Measurements from ENCODE around the gene P2RY13.

Gene P2RY13

GRCh38 chr3:151290673-151291072 is 38.7 kb downstream of the P2RY13 start (continued):
- TF ChIP-seq, protein P1, sequence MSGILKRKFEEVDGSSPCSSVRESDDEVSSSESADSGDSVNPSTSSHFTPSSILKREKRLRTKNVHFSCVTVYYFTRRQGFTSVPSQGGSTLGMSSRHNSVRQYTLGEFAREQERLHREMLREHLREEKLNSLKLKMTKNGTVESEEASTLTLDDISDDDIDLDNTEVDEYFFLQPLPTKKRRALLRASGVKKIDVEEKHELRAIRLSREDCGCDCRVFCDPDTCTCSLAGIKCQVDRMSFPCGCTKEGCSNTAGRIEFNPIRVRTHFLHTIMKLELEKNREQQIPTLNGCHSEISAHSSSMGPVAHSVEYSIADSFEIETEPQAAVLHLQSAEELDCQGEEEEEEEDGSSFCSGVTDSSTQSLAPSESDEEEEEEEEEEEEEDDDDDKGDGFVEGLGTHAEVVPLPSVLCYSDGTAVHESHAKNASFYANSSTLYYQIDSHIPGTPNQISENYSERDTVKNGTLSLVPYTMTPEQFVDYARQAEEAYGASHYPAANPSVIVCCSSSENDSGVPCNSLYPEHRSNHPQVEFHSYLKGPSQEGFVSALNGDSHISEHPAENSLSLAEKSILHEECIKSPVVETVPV (CRISPR knock-in tag; IDR thresholded peaks at IDR 0.05), result no peak
- TF ChIP-seq ZNF565 (CRISPR knock-in tag; conservative IDR thresholded peaks at IDR 0.05; ENCODE audit: low read depth), result no peak
- TF ChIP-seq TOX (CRISPR knock-in tag; IDR thresholded peaks at IDR 0.05; ENCODE audit: borderline replicate concordance), result no peak
- no peak for TF ChIP-seq ZC3H10 (CRISPR knock-in tag; IDR thresholded peaks at IDR 0.05)

- ATAC-seq, result no peak
- no peak for TF ChIP-seq ZNF565 (CRISPR knock-in tag; conservative IDR thresholded peaks at IDR 0.05; ENCODE audit: low read depth)
Observed at GRCh38 chr3:151289445-151289844, 39.9 kb downstream of the P2RY13 start.

DNA sequence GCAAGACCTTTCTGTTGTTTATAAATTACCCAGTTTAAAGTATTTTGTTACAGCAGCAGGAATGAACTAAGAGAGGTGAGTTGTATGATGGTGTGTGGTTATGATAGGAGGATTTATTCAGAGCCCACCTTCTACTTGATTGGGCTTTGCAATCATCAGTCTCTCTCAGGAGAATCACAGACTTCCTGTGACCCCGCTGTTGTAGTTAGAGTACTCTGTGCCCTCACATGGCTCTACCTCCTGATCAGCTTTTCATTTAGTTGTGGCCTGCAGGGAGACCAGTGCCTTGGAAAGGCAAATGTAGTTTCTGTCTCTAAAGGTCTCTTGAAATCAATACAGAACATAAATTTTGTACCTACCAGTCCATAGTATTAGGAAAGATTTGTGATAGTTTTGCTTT is 43.4 kb downstream of the P2RY13 start:
- no peak for TF ChIP-seq ESRRG (CRISPR knock-in tag; IDR thresholded peaks at IDR 0.05)
- TF ChIP-seq ISL1 (CRISPR knock-in tag; IDR thresholded peaks at IDR 0.05), result no peak
- no peak for TF ChIP-seq ZC3H10 (CRISPR knock-in tag; IDR thresholded peaks at IDR 0.05)
- TF ChIP-seq, protein P2, sequence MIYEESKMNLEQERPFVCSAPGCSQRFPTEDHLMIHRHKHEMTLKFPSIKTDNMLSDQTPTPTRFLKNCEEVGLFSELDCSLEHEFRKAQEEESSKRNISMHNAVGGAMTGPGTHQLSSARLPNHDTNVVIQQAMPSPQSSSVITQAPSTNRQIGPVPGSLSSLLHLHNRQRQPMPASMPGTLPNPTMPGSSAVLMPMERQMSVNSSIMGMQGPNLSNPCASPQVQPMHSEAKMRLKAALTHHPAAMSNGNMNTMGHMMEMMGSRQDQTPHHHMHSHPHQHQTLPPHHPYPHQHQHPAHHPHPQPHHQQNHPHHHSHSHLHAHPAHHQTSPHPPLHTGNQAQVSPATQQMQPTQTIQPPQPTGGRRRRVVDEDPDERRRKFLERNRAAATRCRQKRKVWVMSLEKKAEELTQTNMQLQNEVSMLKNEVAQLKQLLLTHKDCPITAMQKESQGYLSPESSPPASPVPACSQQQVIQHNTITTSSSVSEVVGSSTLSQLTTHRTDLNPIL (CRISPR knock-in tag; IDR thresholded peaks at IDR 0.05; ENCODE audit: low read depth), result no peak
- TF ChIP-seq, protein P1 (CRISPR knock-in tag; IDR thresholded peaks at IDR 0.05), result no peak
- TF ChIP-seq RARB (CRISPR knock-in tag; IDR thresholded peaks at IDR 0.05), result no peak
- no peak for TF ChIP-seq GLIS3 (CRISPR knock-in tag; IDR thresholded peaks at IDR 0.05)
- no peak for TF ChIP-seq TCF4 (CRISPR knock-in tag; IDR thresholded peaks at IDR 0.05; ENCODE audit: borderline replicate concordance)
- no peak for TF ChIP-seq PATZ1 (CRISPR knock-in tag; IDR thresholded peaks at IDR 0.05; ENCODE audit: borderline replicate concordance)
- no peak for TF ChIP-seq ZNF70 (CRISPR knock-in tag; IDR thresholded peaks at IDR 0.05)
- no peak for TF ChIP-seq PPARA (CRISPR knock-in tag; IDR thresholded peaks at IDR 0.05; ENCODE audit: borderline replicate concordance)
- no peak for TF ChIP-seq ZNF8 (CRISPR knock-in tag; IDR thresholded peaks at IDR 0.05)
- TF ChIP-seq ZFP3 (CRISPR knock-in tag; IDR thresholded peaks at IDR 0.05), result no peak
- TF ChIP-seq SNAI2 (CRISPR knock-in tag; IDR thresholded peaks at IDR 0.05), result no peak
- TF ChIP-seq, protein P3, sequence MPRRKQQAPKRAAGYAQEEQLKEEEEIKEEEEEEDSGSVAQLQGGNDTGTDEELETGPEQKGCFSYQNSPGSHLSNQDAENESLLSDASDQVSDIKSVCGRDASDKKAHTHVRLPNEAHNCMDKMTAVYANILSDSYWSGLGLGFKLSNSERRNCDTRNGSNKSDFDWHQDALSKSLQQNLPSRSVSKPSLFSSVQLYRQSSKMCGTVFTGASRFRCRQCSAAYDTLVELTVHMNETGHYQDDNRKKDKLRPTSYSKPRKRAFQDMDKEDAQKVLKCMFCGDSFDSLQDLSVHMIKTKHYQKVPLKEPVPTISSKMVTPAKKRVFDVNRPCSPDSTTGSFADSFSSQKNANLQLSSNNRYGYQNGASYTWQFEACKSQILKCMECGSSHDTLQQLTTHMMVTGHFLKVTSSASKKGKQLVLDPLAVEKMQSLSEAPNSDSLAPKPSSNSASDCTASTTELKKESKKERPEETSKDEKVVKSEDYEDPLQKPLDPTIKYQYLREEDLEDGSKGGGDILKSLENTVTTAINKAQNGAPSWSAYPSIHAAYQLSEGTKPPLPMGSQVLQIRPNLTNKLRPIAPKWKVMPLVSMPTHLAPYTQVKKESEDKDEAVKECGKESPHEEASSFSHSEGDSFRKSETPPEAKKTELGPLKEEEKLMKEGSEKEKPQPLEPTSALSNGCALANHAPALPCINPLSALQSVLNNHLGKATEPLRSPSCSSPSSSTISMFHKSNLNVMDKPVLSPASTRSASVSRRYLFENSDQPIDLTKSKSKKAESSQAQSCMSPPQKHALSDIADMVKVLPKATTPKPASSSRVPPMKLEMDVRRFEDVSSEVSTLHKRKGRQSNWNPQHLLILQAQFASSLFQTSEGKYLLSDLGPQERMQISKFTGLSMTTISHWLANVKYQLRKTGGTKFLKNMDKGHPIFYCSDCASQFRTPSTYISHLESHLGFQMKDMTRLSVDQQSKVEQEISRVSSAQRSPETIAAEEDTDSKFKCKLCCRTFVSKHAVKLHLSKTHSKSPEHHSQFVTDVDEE (CRISPR knock-in tag; IDR thresholded peaks at IDR 0.05), result no peak
- no peak for TF ChIP-seq ZFP30 (CRISPR knock-in tag; IDR thresholded peaks at IDR 0.05)
- TF ChIP-seq CSDC2 (CRISPR knock-in tag; IDR thresholded peaks at IDR 0.05), result no peak
- ATAC-seq, result no peak

GRCh38 chr3:151283907-151284461 is 45.4 kb downstream of the P2RY13 start:
- TF ChIP-seq ZFP30 (CRISPR knock-in tag; IDR thresholded peaks at IDR 0.05), result no peak
- TF ChIP-seq, protein P1 (CRISPR knock-in tag; IDR thresholded peaks at IDR 0.05), result no peak
- no peak for TF ChIP-seq OSR1 (CRISPR knock-in tag; IDR thresholded peaks at IDR 0.05)
- TF ChIP-seq GLIS3 (CRISPR knock-in tag; IDR thresholded peaks at IDR 0.05), result no peak
- TF ChIP-seq, protein P3 (CRISPR knock-in tag; IDR thresholded peaks at IDR 0.05), result no peak
- no peak for TF ChIP-seq ZNF8 (CRISPR knock-in tag; IDR thresholded peaks at IDR 0.05)
- TF ChIP-seq ISL1 (CRISPR knock-in tag; IDR thresholded peaks at IDR 0.05), result 0 out of 2 replicates have a peak, but pooled peaks have one; percentile 21
- no peak for TF ChIP-seq TOX (CRISPR knock-in tag; IDR thresholded peaks at IDR 0.05; ENCODE audit: borderline replicate concordance)
- no peak for ATAC-seq
